GM15510 (cell line): ENCODE data around the gene SERPINA1.

Experiments used
- POLR2A ChIP-seq: IDR thresholded peaks from 3 replicates; pipeline ENCODE4 v1.6.1; 2011; ENCODE audit warnings: borderline replicate concordance; ENCODE audit not compliant: insufficient read length; ENCODE audit errors: extremely low read depth

SERPINA1 gene

GRCh38 chr14:94368243-94368590 is 20.2 kb downstream of the SERPINA1 start:
- no peak for TF ChIP-seq POLR2A

- TF ChIP-seq POLR2A: no peak
These were observed 20.8 kb downstream of the SERPINA1 start for GRCh38 chr14:94367347-94368242.

GRCh38 chr14:94366146-94366915 is 22.1 kb downstream of the SERPINA1 start, which contains the start of gene SERPINA2:
SERPINA2 (minus strand) TSS chr14:94366698.
- no peak for TF ChIP-seq POLR2A

GRCh38 chr14:94365624-94366023 is 22.8 kb downstream of the SERPINA1 start:
- TF ChIP-seq POLR2A: no peak

- TF ChIP-seq POLR2A: no peak
These were observed 23.4 kb downstream of the SERPINA1 start for GRCh38 chr14:94364964-94365363.

- TF ChIP-seq POLR2A: no peak
These were observed 24.4 kb downstream of the SERPINA1 start for GRCh38 chr14:94364037-94364436.

GRCh38 chr14:94363151-94363624 is 25.2 kb downstream of the SERPINA1 start:
- TF ChIP-seq POLR2A: no peak

- TF ChIP-seq POLR2A: no peak
These were observed 25.7 kb downstream of the SERPINA1 start for GRCh38 chr14:94362614-94363133.

GRCh38 chr14:94361682-94362081 is 26.7 kb downstream of the SERPINA1 start:
- TF ChIP-seq POLR2A: no peak

- TF ChIP-seq POLR2A: no peak
These were observed 27.3 kb downstream of the SERPINA1 start for GRCh38 chr14:94360945-94361565.

- TF ChIP-seq POLR2A: no peak
These were observed 31.2 kb downstream of the SERPINA1 start for GRCh38 chr14:94357166-94357565.

GRCh38 chr14:94356379-94357056 is 31.9 kb downstream of the SERPINA1 start:
- TF ChIP-seq POLR2A: no peak

GRCh38 chr14:94355191-94355794 is 33.1 kb downstream of the SERPINA1 start:
- TF ChIP-seq POLR2A: no peak

- TF ChIP-seq POLR2A: no peak
These were observed 33.7 kb downstream of the SERPINA1 start for GRCh38 chr14:94354638-94355185.

- TF ChIP-seq POLR2A: no peak
These were observed 39.1 kb downstream of the SERPINA1 start for GRCh38 chr14:94349276-94349675.

- no peak for TF ChIP-seq POLR2A
These were observed 39.6 kb downstream of the SERPINA1 start for GRCh38 chr14:94348836-94349235.
